ENCODE measurements around the gene DDX54. TPM values are rescaled to one million over a fixed set of nuclear protein-coding genes. Genes with fewer than 3 reads are reported as not detected.

Gene DDX54
- total and polyA plus RNA-seq, 7 donors: 19.2 to 82.8 (median 39.6) TPM

DNA sequence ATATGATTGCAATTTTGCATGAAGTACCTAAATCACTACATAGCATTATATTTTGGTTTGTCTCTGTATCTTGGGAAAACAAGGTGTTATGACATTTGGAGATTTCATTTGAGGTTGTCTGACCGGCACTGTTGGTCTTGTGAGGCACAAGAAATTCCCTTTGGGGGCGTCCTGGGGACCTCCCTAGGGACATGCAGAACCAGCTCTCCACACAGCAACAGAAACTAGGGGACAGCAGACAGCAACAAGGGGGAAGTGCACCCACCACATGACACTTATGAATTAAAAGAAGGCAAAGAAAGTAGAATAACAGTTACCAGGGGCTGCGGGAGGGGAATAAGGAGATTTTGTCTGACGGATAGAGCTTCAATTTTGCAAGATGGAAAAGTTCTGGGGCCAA, 14.4 kb downstream of the DDX54 start:
- Histone ChIP-seq H3K9me3 (no peaks in the 10 kb centered on the region), H3K27ac (no peak overlapping the region), H3K4me1 (no peaks in the 10 kb centered on the region), H3K4me3 (no peak overlapping the region), H3K36me3 (peaks cover 67 to 97% (median 75%) of the 10 kb centered on the region in 4 donors), H3K27me3 (no peaks in the 10 kb centered on the region)
- no peak for DNase-seq
- intact Hi-C loops (cut with DNase I): no loop called here
- WGBS, 2 donors: 81 to 93% methylated on average over 4 of the region's 4 CpGs
- TF ChIP-seq POLR2A (IDR thresholded peaks at IDR 0.05): no peak
- TF ChIP-seq CTCF (IDR thresholded peaks at IDR 0.05): no peak
- TF ChIP-seq EP300 (IDR thresholded peaks at IDR 0.05): no peak
- no peak for TF ChIP-seq POLR2AphosphoS5 (IDR thresholded peaks at IDR 0.05)

- TF ChIP-seq EP300 (IDR thresholded peaks at IDR 0.05): no peak
- no peak for TF ChIP-seq POLR2A (IDR thresholded peaks at IDR 0.05)
- TF ChIP-seq CTCF (IDR thresholded peaks at IDR 0.05): no peak
- TF ChIP-seq POLR2AphosphoS5 (IDR thresholded peaks at IDR 0.05): no peak
- DNase-seq: no peak
- H3K9me3 ChIP-seq: no peaks in the 10 kb centered on the region
- intact Hi-C loops (cut with DNase I): no loop called here
- H3K27me3 ChIP-seq: no peaks in the 10 kb centered on the region
- no peaks in the 10 kb centered on the region for H3K4me1 ChIP-seq
- H3K27ac ChIP-seq: no peak overlapping the region
- peaks cover 72 to 99% (median 77%) of the 10 kb centered on the region in 4 donors for H3K36me3 ChIP-seq
- 87 to 89% methylated on average over 5 of the region's 5 CpGs for WGBS, 2 donors
- no peak overlapping the region for H3K4me3 ChIP-seq
These were observed 14.8 kb downstream of the DDX54 start for GRCh38 chr12:113170457-113170856.

DNA sequence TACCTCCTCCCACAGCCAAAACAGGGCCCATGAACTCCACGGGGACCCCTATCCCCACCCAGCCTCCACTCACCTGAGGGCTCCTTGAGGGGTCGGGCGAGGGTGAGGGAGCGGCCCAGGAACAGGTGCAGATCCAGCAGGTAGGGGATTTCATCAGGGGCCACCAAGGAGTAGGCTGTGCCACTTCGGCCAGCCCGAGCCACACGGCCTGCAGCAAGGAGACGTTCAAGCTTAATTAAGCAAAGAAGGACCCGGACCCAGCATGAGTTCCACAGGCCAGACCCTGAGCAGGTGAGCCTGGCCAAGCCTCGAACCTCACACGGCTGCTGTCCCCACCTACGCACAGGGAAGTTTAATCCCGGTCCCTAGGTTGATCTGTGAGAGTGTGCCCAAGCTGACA, 15.6 kb downstream of the DDX54 start:
- Histone ChIP-seq H3K4me1 (no peaks in the 10 kb centered on the region), H3K27me3 (no peaks in the 10 kb centered on the region), H3K36me3 (peaks cover 75 to 100% (median 80%) of the 10 kb centered on the region in 4 donors), H3K27ac (no peak overlapping the region), H3K4me3 (no peak overlapping the region), H3K9me3 (no peaks in the 10 kb centered on the region)
- intact Hi-C loops (cut with DNase I): no loop called here
- DNase-seq: no peak
- TF ChIP-seq EP300 (IDR thresholded peaks at IDR 0.05) (no peak), POLR2AphosphoS5 (IDR thresholded peaks at IDR 0.05) (no peak), CTCF (IDR thresholded peaks at IDR 0.05) (no peak), POLR2A (IDR thresholded peaks at IDR 0.05) (no peak)
- 94 to 97% methylated on average over 13 of the region's 13 CpGs for WGBS, 2 donors

GRCh38 chr12:113167868-113168267, 17.4 kb downstream of the DDX54 start:
- intact Hi-C loops (cut with DNase I): no loop called here
- Histone ChIP-seq H3K4me3 (no peak overlapping the region), H3K27me3 (peaks cover 0 to 6% (median 0%) of the 10 kb centered on the region in 3 donors), H3K36me3 (peaks cover 79 to 100% (median 83%) of the 10 kb centered on the region in 4 donors), H3K27ac (no peak overlapping the region), H3K9me3 (no peaks in the 10 kb centered on the region), H3K4me1 (no peaks in the 10 kb centered on the region)
- TF ChIP-seq POLR2A (IDR thresholded peaks at IDR 0.05) (no peak), EP300 (IDR thresholded peaks at IDR 0.05) (no peak), POLR2AphosphoS5 (IDR thresholded peaks at IDR 0.05) (no peak), CTCF (IDR thresholded peaks at IDR 0.05) (no peak)
- no peak for DNase-seq
- WGBS, 2 donors: 95 to 97% methylated on average over 10 of the region's 10 CpGs

Measured in sigmoid colon (tissue), 7 donors.